ENCODE data around the gene TTC13.

GRCh38 chr1:231026576-231026975, 47.9 kb upstream of the TTC13 start:
- TF ChIP-seq CTCF (IDR thresholded peaks at IDR 0.05) = no peak
- TF ChIP-seq POLR2A (IDR thresholded peaks at IDR 0.05) = no peak

All from Peyer's patch (tissue), 4 donors.